GM12864 (cell line): ENCODE data around the gene CGREF1.

ENCODE experiments used
- DNase-seq: peaks from one replicate; pipeline ENCODE4 v3.0.0-alpha.2; 2011; ENCODE audit warnings: low read depth
- H3K4me3 ChIP-seq: 2 replicates; pipeline ENCODE4 v1.5.1; 2011; ENCODE audit warnings: mild to moderate bottlenecking, low read depth, low read length, control low read depth
- CTCF ChIP-seq: IDR thresholded peaks from 2 replicates; pipeline ENCODE4 v1.5.1; 2011; ENCODE audit warnings: low read depth, mild to moderate bottlenecking, moderate library complexity, low read length, control low read depth, inconsistent platforms; ENCODE audit errors: missing control alignments

Gene CGREF1

GRCh38 chr2:27091746-27092695 is 26.9 kb downstream of the CGREF1 start:
- no peak for TF ChIP-seq CTCF
- no peak for DNase-seq
- H3K4me3 ChIP-seq: no peak overlapping the region

DNA sequence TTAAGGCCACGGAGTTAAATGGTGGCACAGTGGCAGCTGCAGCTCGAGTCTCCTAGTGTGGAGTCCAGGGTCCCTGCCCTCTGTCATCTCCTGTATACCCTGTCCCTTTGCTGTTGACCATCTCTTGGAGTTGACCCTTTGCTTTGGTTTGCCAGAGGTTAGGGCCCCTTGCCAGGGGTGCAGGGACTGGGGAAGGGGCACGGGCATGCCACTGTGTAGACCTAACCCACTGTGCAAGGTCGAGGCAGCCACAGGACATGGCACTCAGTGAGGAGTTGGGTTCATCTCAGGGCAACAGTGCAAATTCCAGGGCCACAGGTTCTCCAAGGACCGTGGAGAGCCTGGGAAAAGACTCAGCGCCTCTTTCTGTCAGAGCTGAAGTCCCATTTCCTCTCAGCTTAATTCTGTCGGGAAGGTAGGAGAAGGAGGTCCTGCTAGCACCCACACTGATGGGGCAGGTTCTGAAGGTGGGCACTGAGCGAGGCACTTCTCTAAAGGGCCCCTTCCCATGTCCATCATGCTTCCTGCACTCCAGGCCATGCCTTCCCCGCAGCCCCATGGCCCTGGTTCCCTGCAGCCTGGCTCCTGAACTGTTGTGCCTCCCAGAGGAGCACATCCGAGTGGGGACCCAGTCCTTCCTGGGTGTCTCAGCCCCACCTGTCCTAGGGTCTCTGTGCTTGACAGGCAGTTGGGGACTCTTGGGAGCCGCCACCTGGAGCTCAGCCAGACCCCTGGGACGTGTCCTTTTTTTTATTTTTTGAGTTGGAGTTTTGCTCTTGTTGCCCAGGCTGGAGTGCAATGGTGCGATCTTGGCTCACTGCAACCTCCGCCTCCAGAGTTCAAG is 29.6 kb downstream of the CGREF1 start:
- no peak for TF ChIP-seq CTCF
- no peak overlapping the region for H3K4me3 ChIP-seq
- no peak for DNase-seq

DNA sequence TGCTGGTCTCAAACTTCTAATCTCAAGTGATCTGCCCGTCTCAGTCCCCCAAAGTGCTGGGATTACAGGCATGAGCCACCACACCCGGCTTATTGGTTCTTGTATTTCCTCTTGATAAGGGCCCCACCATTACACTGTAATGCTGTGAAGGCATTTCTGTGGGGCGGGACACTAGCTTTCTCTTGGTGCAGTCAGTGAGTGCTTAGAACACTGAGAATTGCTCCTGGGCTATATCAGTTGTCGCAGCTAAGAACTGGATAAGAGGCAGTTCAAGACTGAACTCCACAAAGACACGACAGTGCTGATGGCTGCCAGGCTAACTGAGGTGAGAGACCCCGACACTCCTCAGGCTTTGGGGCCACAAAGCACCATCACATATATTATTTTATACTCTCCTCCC is 30.3 kb downstream of the CGREF1 start:
- no peak for TF ChIP-seq CTCF
- H3K4me3 ChIP-seq: no peak overlapping the region
- no peak for DNase-seq

DNA sequence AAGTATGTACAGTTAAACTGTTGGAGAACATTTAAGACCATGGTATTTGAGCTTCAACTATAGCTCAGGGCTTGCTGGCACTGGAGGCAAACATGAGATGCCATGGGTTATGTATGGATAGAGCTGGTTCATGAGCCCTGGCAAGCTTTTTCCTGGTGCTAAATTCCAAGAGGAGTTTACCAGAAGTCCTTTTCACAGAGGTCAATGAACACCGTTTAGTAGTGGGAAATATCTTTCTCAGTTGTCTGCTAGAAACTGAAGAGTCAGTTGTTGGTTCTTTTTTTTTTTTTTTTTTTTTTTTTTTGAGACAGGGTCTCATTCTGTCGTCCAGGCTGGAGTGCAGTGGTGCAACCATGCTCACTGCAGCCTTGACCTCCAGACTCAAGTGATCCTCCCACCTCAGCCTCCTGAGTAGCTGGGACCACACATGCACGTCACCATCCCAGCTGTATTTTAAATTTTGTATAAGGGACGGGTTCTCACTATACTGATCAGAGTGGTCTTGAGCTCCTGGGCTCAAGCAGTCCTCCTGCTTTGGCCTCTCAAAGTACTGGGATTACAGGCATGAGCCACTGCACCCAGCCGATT is 31.0 kb downstream of the CGREF1 start:
- no peak for DNase-seq
- no peak for TF ChIP-seq CTCF
- H3K4me3 ChIP-seq: no peak overlapping the region

- H3K4me3 ChIP-seq: peak within 1 kb of the TSS; percentile 60
- no peak for TF ChIP-seq CTCF
- DNase-seq: no peak
Observed at GRCh38 chr2:27086724-27087593, 32.0 kb downstream of the CGREF1 start, which contains the start of gene KHK. Gene KHK (plus strand): TSS chr2:27086772. CDS start chr2:27087260, 488 bp downstream.
